ENCODE results near the gene TAF13.

DNA sequence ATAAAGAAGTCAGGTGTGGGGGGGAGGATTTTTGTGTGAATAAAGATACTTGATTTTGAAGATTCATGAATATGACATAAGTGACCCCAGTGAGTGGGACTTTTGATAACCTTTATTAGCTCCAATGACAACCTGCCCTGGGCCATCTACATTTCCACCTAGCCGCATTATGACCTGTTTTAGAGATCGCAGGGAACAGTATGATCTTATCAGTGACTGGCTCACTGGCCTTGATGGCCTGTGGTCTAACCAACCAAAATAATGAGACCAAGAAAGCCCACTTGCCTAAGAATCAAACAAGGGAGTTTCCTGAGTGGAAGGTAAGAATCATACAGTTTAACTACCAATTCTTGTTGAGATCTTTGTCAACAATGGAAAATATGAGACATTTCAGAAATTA, 39.9 kb upstream of the TAF13 start:
- TF ChIP-seq CTCF (IDR thresholded peaks at IDR 0.05; ENCODE audit: low read depth, low read length, poor library complexity, severe bottlenecking) = no peak
- TF ChIP-seq EZH2phosphoT487 (IDR thresholded peaks at IDR 0.05; ENCODE audit: borderline replicate concordance, low read length) = no peak

Measured in DOHH2 (cell line).